Measurements from ENCODE around the gene GRIK3. TPM values are rescaled to one million over a fixed set of nuclear protein-coding genes. Genes with fewer than 3 reads are reported as not detected.
"Not testable (repeated sequence)": the region's sequence is repeated elsewhere in the genome, so short reads cannot be mapped to it uniquely, and the experiment has no call there.

The GRIK3 gene
- polyA plus RNA-seq, 1 donor (not counting 4 experiments of a cell fraction or from before 2014, with no cell fraction given), result not detected

DNA sequence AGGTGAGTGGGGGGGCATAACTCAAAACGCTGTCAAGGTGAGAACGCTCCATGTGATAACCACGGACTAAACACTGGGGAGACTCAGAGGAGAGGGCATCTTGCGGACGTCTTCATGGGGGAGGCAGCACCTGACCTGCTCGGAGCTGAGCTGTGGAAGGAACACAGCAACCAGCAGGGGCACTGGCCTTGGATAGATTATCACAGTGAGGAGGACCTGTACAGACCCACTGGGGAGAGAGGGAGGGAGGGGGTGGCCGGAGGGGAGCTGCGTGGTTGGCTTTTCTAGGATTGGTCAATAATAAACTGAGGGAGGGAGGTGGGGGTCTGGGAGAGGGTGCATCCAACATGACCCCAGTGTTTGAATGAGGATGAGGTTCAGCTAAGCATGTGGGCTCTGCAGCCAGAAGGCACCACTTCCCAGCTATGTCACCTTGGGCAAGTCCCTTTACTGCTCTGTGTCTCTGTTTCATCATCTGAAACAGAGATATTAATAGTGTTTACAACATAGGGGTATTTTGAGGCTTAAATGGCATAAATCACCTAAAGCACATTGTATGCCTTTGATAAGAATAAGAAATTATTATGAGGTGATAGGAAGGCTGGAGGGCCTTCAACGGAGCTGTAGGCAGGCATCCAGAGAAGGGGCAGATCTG lies 123.3 kb downstream of the GRIK3 start:
- TF ChIP-seq, protein P1, sequence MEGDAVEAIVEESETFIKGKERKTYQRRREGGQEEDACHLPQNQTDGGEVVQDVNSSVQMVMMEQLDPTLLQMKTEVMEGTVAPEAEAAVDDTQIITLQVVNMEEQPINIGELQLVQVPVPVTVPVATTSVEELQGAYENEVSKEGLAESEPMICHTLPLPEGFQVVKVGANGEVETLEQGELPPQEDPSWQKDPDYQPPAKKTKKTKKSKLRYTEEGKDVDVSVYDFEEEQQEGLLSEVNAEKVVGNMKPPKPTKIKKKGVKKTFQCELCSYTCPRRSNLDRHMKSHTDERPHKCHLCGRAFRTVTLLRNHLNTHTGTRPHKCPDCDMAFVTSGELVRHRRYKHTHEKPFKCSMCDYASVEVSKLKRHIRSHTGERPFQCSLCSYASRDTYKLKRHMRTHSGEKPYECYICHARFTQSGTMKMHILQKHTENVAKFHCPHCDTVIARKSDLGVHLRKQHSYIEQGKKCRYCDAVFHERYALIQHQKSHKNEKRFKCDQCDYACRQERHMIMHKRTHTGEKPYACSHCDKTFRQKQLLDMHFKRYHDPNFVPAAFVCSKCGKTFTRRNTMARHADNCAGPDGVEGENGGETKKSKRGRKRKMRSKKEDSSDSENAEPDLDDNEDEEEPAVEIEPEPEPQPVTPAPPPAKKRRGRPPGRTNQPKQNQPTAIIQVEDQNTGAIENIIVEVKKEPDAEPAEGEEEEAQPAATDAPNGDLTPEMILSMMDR (optimal IDR thresholded peaks at IDR 0.05 in 1 of 3, IDR thresholded peaks at IDR 0.05 in 1 of 3, conservative IDR thresholded peaks at IDR 0.05 in 1 of 3; ENCODE audit: extremely low read depth in 1 of 3, insufficient read depth in 2 of 3, low read length in 3 of 3), result no peak
- TF ChIP-seq EZH2 (IDR thresholded peaks at IDR 0.05; ENCODE audit: low read length), result no peak
- Histone ChIP-seq H3K4me2 (ENCODE audit: control insufficient read depth, extremely low read depth, insufficient read depth, low read depth, low read length) (no peak overlapping the region), H3K9ac (ENCODE audit: control insufficient read depth, extremely low read depth, insufficient read depth, low read length) (no peak overlapping the region), H3K4me1 (ENCODE audit: control insufficient read depth, extremely low read depth, insufficient read depth, low read length) (no peaks in the 10 kb centered on the region), H3K9me3 (ENCODE audit: control insufficient read depth, low read depth, low read length) (no peaks in the 10 kb centered on the region), H2AFZ (ENCODE audit: control insufficient read depth, low read length) (no peak overlapping the region), H3K27ac (ENCODE audit: control insufficient read depth, insufficient read depth, low read length) (no peak overlapping the region), H3K4me3 (ENCODE audit: control insufficient read depth in 2 of 3, extremely low read depth in 1 of 3, insufficient read depth in 2 of 3, low read depth in 1 of 3, low read length in 3 of 3) (no peak overlapping the region), H3K27me3 (ENCODE audit: control insufficient read depth, extremely low read depth, insufficient read depth, low read length) (no peaks in the 10 kb centered on the region), H3K9me1 (ENCODE audit: control insufficient read depth, extremely low read depth, insufficient read depth, low read length) (no peaks in the 10 kb centered on the region), H3K79me2 (ENCODE audit: control insufficient read depth, insufficient read depth, low read length) (no peaks in the 10 kb centered on the region), H4K20me1 (ENCODE audit: control insufficient read depth, extremely low read depth, insufficient read depth, low read length) (no peaks in the 10 kb centered on the region), H3K36me3 (ENCODE audit: control insufficient read depth in 2 of 2, extremely low read depth in 1 of 2, insufficient read depth in 2 of 2, low read length in 2 of 2) (no peaks in the 10 kb centered on the region)
- no peak for FAIRE-seq
- no peak for DNase-seq (ENCODE audit: low read depth, low spot score)
- dilution Hi-C loops (cut with MboI; ENCODE audit: extremely low pct_ligation_motif_present, low sequenced_read_pairs), result no loop called here

DNA sequence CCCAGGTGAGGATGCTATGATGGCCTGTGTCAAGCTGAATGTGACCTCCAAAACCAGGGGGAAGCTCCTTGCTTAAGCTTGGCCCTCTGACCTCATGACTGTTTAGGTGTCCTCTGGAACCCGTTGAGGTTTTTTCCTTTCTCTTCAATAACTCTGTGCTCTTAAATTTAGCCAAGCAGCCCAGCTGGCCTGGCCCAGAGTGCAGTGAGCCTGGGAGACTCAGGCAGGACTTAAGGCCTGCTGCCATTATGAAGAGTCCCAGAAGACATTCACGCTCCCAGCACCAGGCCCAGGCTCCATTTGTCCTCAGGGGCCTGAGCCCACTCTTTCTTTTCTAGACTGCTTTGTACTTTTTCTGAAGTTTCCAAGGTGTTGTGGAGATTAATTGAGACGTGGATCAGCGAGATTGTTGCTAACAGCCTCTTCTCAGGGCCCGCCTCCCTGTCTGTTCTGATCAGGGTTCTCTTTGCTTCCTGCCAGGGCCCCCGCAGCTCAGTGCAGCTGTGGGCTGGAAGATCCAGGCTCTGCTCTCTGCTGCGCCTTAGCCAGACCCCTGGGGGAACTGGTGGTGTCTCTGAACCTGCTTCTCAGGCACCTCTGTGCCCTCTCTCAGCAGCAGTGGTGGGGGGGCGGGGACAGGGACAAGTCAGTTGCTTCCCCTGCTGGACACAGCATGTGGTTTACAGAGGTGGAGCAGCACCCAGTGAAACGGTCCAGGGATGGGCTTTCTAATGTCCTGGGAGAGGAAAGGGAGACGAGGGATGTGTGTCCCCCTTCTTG lies 124.2 kb downstream of the GRIK3 start:
- H3K9me3 ChIP-seq (ENCODE audit: control insufficient read depth, low read depth, low read length), result no peaks in the 10 kb centered on the region

DNA sequence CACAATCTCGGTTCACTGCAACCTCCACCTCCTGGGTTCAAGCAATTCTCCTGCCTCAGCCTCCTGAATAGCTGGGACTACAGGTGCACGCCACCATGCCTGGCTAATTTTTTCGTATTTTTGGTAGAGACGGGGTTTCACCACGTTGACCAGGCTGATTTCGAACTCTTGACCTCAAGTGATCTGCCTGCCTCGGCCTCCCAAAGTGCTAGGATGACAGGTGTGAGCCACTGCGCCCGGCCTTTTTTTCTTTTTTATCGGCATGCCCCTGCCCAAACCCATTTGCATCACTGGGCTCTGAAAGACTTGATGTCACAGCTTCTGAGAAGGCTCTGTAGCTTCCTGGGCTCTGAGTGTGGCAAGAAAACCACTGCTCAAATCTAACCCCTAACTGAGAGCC lies 125.0 kb downstream of the GRIK3 start:
- DNase-seq (ENCODE audit: low read depth, low spot score); H3K9ac ChIP-seq (ENCODE audit: control insufficient read depth, extremely low read depth, insufficient read depth, low read length); H3K9me3 ChIP-seq (ENCODE audit: control insufficient read depth, low read depth, low read length); H4K20me1 ChIP-seq (ENCODE audit: control insufficient read depth, extremely low read depth, insufficient read depth, low read length); H3K27ac ChIP-seq (ENCODE audit: control insufficient read depth, insufficient read depth, low read length); H3K27me3 ChIP-seq (ENCODE audit: control insufficient read depth, extremely low read depth, insufficient read depth, low read length); H3K4me3 ChIP-seq (ENCODE audit: control insufficient read depth in 2 of 3, extremely low read depth in 1 of 3, insufficient read depth in 2 of 3, low read depth in 1 of 3, low read length in 3 of 3); H3K79me2 ChIP-seq (ENCODE audit: control insufficient read depth, insufficient read depth, low read length); H3K4me2 ChIP-seq (ENCODE audit: control insufficient read depth, extremely low read depth, insufficient read depth, low read depth, low read length); H3K9me1 ChIP-seq (ENCODE audit: control insufficient read depth, extremely low read depth, insufficient read depth, low read length); dilution Hi-C loops (cut with MboI; ENCODE audit: extremely low pct_ligation_motif_present, low sequenced_read_pairs); H2AFZ ChIP-seq (ENCODE audit: control insufficient read depth, low read length); H3K36me3 ChIP-seq (ENCODE audit: control insufficient read depth in 2 of 2, extremely low read depth in 1 of 2, insufficient read depth in 2 of 2, low read length in 2 of 2); FAIRE-seq; H3K4me1 ChIP-seq (ENCODE audit: control insufficient read depth, extremely low read depth, insufficient read depth, low read length): not testable (repeated sequence)

More for the DNA sequence above, 124.2 kb downstream of the GRIK3 start:
- no peak overlapping the region for H3K4me2 ChIP-seq (ENCODE audit: control insufficient read depth, extremely low read depth, insufficient read depth, low read depth, low read length)
- no peaks in the 10 kb centered on the region for H3K27me3 ChIP-seq (ENCODE audit: control insufficient read depth, extremely low read depth, insufficient read depth, low read length)
- H3K36me3 ChIP-seq (ENCODE audit: control insufficient read depth in 2 of 2, extremely low read depth in 1 of 2, insufficient read depth in 2 of 2, low read length in 2 of 2), result no peaks in the 10 kb centered on the region
- H3K9me1 ChIP-seq (ENCODE audit: control insufficient read depth, extremely low read depth, insufficient read depth, low read length), result no peaks in the 10 kb centered on the region
- DNase-seq (ENCODE audit: low read depth, low spot score), result no peak
- no peaks in the 10 kb centered on the region for H3K79me2 ChIP-seq (ENCODE audit: control insufficient read depth, insufficient read depth, low read length)
- dilution Hi-C loops (cut with MboI; ENCODE audit: extremely low pct_ligation_motif_present, low sequenced_read_pairs), result no loop called here
- no peaks in the 10 kb centered on the region for H4K20me1 ChIP-seq (ENCODE audit: control insufficient read depth, extremely low read depth, insufficient read depth, low read length)
- H3K4me1 ChIP-seq (ENCODE audit: control insufficient read depth, extremely low read depth, insufficient read depth, low read length), result no peaks in the 10 kb centered on the region
- no peak for FAIRE-seq
- no peak overlapping the region for H3K9ac ChIP-seq (ENCODE audit: control insufficient read depth, extremely low read depth, insufficient read depth, low read length)
- no peak overlapping the region for H3K27ac ChIP-seq (ENCODE audit: control insufficient read depth, insufficient read depth, low read length)
- TF ChIP-seq, protein P1 (optimal IDR thresholded peaks at IDR 0.05 in 1 of 3, IDR thresholded peaks at IDR 0.05 in 1 of 3, conservative IDR thresholded peaks at IDR 0.05 in 1 of 3; ENCODE audit: extremely low read depth in 1 of 3, insufficient read depth in 2 of 3, low read length in 3 of 3), result no peak
- TF ChIP-seq EZH2 (IDR thresholded peaks at IDR 0.05; ENCODE audit: low read length), result no peak
- no peak overlapping the region for H3K4me3 ChIP-seq (ENCODE audit: control insufficient read depth in 2 of 3, extremely low read depth in 1 of 3, insufficient read depth in 2 of 3, low read depth in 1 of 3, low read length in 3 of 3)
- H2AFZ ChIP-seq (ENCODE audit: control insufficient read depth, low read length), result no peak overlapping the region
